Heart left ventricle (tissue), 13 donors: ENCODE data around the gene IRS2.

ENCODE experiments used
- POLR2A ChIP-seq, 2 donors: fragments of 450-650 bp; IDR thresholded peaks; one replicate each; pipeline ENCODE4 v1.6.1; 2017; ENCODE audit warnings: antibody characterized with exemption in 2 of 2, mild to moderate bottlenecking in 2 of 2, moderate library complexity in 2 of 2
- TF ChIP-seq, protein P1 (sequence below), 12 donors: fragments of 200-600 bp; sonication (generic) in 4 of 12; IDR thresholded peaks; one replicate each; pipeline versions ENCODE4 v1.5.0 to v1.8.0; 2018 to 2022; ENCODE audit warnings: antibody characterized with exemption in 12 of 12, mild to moderate bottlenecking in 5 of 12
- donor health status: ischemic (EF 13 %, LVEDD 7.1; RV severe dilation, severe dysfunction).
- donor health status: DM: no; HTN: yes; CAD: no.
- donor health status: DM: no; HTN: no; CAD: no.
- donor health status: ischemic (EF 25% LVEDD 6.9; RV normal size, moderate dysfunction).
- donor health status: ischemic (EF 25% LVEDD 5.7; RV mildly dilated, moderate dysfunction).
- donor health status: ischemic (EF 35%, LVEDD 5.7; RV mildly dilated, moderate dysfunction).
- donor health status: nonischemic (EF 11% LVEDD 7.7; RV severe dilation, severe dysfunction).
- donor health status: DM: yes; HTN: yes; CAD: no.
- donor health status: PGD.
- donor health status: ischemic (EF 29% LVEDD 5.4; RV normal size, mild dysfunction).
- donor health status: nonischemic (EF 23%, LVEDD 6.1; RV moderate dilation, normal function).

DNA sequence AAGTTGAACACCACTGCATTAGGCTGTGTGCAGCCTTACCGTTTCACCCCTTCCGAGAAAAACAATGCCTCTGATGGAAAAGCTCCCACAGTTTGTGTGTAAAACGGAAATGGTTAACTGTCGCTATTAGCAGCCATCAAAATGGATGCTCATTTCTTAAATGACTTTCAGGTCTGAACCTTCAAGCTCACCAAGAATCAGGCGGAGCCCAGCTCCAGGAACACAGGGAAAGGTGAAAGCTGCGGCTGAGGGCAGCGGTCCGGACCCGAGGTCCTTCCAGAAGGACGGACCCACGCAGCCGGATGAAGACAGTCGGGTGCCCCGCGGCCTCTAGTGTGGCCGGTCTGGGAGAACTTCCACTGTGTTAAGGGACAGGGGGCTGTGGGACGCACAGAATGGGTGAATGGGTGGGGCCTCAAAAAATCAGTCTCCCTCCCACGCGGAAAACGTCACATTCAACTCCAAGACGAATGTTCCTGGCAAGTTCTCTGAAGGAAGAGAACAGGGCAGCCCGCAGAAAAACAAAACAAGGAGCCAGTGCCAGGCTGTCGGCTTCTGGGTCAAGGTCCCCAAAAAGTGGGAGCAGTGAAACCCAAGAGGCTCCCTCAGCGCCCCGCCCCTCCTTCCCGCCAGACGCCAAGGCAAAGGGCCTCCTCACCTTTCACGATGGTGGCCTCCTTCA is 4.9 kb downstream of the IRS2 start:
- TF ChIP-seq, protein P1, sequence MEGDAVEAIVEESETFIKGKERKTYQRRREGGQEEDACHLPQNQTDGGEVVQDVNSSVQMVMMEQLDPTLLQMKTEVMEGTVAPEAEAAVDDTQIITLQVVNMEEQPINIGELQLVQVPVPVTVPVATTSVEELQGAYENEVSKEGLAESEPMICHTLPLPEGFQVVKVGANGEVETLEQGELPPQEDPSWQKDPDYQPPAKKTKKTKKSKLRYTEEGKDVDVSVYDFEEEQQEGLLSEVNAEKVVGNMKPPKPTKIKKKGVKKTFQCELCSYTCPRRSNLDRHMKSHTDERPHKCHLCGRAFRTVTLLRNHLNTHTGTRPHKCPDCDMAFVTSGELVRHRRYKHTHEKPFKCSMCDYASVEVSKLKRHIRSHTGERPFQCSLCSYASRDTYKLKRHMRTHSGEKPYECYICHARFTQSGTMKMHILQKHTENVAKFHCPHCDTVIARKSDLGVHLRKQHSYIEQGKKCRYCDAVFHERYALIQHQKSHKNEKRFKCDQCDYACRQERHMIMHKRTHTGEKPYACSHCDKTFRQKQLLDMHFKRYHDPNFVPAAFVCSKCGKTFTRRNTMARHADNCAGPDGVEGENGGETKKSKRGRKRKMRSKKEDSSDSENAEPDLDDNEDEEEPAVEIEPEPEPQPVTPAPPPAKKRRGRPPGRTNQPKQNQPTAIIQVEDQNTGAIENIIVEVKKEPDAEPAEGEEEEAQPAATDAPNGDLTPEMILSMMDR (IDR thresholded peaks at IDR 0.05) = no peak
- no peak for TF ChIP-seq POLR2A (IDR thresholded peaks at IDR 0.05)
